Right lobe of liver (tissue), 4 donors: ENCODE measurements around the gene AREG.

Experiments used
- POLR2A ChIP-seq: fragments of 450-650 bp; IDR thresholded peaks from one replicate; pipeline ENCODE4 v1.6.1; 2017; ENCODE audit warnings: antibody characterized with exemption, mild to moderate bottlenecking
- TF ChIP-seq, protein P1 (sequence below), 4 donors: fragments of 200-600 bp in 3 of 4; fragments of 450-650 bp in 1 of 4; IDR thresholded peaks; one replicate each; pipeline versions ENCODE4 v1.5.1 to v1.8.0; 2016 to 2022; ENCODE audit warnings: antibody characterized with exemption in 4 of 4, mild to moderate bottlenecking in 2 of 4
- donor health status: DM: no; HTN: no; CAD: no.
- donor health status: DM: no; HTN: no; CAD: no.
- donor health status: DM: no; HTN: yes; CAD: no.

DNA sequence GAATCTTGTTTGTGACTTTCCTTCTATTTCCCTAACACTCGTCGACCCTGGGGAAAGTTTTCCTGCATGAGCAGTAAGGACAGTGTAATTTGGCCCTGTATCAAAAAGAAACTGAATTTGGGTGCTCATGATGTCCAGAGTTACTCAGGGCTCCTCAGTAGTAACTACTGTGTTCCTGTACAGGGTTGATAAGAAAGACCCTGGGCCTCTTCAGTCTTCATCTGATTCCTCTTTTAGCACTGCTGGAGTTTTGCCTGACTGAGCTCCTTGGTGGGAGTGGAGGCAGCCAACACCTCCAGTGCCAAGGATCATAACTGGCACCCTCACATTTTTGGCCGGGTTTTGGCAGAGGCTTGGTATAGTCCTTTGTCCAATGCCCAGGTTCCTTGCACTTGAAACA lies 7.1 kb upstream of the AREG start:
- no peak for TF ChIP-seq POLR2A
- TF ChIP-seq, protein P1, sequence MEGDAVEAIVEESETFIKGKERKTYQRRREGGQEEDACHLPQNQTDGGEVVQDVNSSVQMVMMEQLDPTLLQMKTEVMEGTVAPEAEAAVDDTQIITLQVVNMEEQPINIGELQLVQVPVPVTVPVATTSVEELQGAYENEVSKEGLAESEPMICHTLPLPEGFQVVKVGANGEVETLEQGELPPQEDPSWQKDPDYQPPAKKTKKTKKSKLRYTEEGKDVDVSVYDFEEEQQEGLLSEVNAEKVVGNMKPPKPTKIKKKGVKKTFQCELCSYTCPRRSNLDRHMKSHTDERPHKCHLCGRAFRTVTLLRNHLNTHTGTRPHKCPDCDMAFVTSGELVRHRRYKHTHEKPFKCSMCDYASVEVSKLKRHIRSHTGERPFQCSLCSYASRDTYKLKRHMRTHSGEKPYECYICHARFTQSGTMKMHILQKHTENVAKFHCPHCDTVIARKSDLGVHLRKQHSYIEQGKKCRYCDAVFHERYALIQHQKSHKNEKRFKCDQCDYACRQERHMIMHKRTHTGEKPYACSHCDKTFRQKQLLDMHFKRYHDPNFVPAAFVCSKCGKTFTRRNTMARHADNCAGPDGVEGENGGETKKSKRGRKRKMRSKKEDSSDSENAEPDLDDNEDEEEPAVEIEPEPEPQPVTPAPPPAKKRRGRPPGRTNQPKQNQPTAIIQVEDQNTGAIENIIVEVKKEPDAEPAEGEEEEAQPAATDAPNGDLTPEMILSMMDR (IDR thresholded peaks at IDR 0.05), result no peak
